HTR-8/SVneo (cell line): ENCODE results near the gene NTRK3.

Experiments
- DNase-seq: peaks from one replicate; pipeline ENCODE4 v3.0.0; 2011; ENCODE audit warnings: low spot score, mixed read lengths; ENCODE audit not compliant: insufficient read length
- FAIRE-seq: peaks from 2 replicates; lab custom pipeline; 2011; peaks lifted over from hg19 to GRCh38; lab: Jason Lieb, UNC

NTRK3 gene

GRCh38 chr15:88256279-88257230, at the start of gene NTRK3:
Gene NTRK3 (minus strand): TSS chr15:88256739. CDS start chr15:88256153, 586 bp downstream.
- FAIRE-seq (no peak), DNase-seq (no peak)

- DNase-seq (no peak), FAIRE-seq (no peak)
Measured at GRCh38 chr15:88303395-88303794, 46.9 kb upstream of the NTRK3 start.

DNA sequence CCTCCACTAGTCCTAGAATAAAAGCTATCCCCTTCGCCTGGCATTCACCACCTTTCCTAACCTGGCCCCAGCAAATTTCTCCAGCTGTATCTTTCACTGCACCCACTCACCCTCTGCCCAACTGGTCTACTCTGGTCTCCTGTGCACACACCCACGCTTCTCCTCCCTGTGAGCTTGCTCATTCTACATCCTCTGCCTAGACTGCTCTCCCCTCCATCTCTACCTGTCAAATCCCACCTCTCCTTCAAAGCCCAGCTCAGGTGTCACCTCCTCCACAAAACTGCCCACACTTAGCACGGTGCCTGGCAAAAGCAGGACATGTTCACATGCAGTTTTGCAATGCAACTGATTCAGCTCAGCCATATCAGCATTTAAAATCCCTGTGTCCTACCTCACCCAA, 45.8 kb upstream of the NTRK3 start:
- DNase-seq (no peak), FAIRE-seq (no peak)

DNA sequence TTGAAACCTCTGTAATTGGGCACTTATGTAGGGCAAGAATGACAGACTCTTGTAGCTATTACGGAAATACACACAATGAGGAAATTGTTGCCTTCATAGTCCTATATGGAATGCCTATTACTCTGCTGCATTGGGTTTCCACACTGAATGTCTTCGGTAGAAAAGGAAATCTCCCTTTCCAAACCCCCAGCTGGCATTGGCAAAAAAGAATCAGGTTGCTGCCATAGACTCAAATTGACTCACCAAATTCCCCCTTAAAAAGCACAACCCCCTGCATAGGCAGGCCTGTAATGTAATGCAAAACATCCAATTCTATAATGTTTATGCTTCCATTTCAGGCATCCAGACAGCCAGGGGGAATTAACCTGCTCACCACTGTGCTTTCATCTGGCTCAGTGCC, 44.8 kb upstream of the NTRK3 start:
- DNase-seq (no peak), FAIRE-seq (no peak)

- no peak for FAIRE-seq
- DNase-seq = no peak
Measured at GRCh38 chr15:88300861-88301260, 44.3 kb upstream of the NTRK3 start.

DNA sequence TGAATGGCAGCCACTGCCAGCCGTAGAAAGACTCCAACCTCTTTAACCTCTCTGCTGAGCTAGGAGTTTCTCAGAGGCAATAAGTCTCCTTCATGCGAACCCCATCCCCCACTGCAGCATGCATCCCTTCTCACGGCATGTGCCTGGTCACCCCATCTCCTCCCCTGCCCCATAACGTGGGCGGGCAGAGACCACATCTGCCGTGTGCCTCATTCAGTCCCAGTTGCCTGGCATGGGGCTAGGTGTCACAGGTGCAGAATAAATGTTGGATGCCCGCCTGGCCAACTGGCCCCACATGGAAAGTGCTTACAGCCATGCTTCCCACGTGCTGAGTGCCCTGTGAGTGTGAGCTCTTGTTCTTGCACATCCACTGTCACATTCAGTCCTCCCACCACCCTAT, 43.5 kb upstream of the NTRK3 start:
- DNase-seq = no peak
- no peak for FAIRE-seq

DNA sequence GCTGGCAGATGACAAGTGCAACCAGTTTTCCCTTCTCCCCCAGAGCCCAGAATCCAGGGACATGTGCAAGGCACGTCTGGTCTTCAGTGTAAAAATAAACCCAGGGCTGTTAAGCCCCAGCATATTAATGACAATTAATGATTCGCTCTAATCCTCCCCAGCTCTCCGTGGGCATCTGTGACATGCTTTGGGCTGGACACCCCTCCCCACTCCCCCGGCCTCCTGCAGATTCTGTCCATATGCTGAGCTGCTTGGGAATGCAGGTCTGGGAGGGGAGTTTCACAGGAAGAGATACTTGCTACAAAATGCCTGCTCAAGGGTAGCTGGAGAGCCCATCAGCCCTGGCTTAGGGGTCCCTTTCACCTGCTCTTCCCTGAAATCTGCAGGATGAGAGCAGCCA, 43.0 kb upstream of the NTRK3 start:
- no peak for FAIRE-seq
- DNase-seq = no peak

- FAIRE-seq = no peak
Measured at GRCh38 chr15:88288661-88289060, 32.1 kb upstream of the NTRK3 start.

DNA sequence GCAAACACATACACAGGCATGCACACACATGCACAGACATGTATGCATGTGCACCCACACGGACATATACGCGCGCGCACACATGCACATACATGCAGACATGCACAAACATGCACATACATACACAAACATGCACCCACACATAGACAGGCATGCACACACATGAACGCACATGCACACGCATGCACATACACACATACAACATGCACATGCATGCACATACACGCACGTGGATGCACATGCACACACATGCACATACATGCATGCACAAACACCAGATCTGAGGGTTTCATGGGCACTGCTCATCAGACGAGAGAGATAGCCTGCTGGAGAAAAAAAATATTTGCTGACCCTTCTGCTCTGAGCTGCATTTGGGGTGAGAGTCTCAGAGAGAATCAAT, 31.7 kb upstream of the NTRK3 start:
- FAIRE-seq = peak; percentile 85

More at GRCh38 chr15:88288661-88289060, 32.1 kb upstream of the NTRK3 start:
- DNase-seq = no peak

GRCh38 chr15:88284318-88284998, 27.9 kb upstream of the NTRK3 start:
- DNase-seq = no peak
- no peak for FAIRE-seq

More for the DNA sequence above, 31.7 kb upstream of the NTRK3 start:
- no peak for DNase-seq

GRCh38 chr15:88282614-88283013, 26.1 kb upstream of the NTRK3 start:
- DNase-seq = no peak
- no peak for FAIRE-seq

DNA sequence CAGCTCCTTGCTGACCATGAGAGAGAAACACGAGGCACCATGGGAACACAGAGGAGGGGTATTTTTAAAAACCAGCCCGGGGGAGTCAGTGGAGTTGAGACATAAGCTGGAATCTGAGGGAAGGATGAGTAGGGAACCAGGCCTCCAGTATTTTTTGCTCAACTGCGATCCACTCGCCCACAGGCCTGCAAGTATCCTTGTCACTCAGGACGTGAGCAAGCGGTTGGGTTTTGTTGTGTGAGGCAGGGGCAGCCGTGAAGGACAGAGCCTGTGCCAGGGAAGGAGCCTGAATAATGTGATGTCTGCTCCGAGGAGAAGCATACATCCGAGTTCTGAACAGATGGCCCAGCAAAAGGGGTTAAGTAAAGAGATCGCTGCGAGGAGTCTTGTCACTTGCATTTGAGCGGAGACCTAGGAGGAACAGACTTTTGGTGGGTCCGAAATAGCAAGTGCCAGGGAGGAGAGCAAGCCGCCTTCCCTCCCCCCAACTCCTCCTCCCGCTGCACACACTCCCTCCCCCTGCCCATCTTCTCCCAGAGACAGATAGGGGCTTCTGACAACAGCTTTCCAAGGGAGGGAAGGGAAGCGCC, 20.4 kb upstream of the NTRK3 start:
- no peak for DNase-seq
- no peak for FAIRE-seq

- DNase-seq = no peak
- no peak for FAIRE-seq
Measured at GRCh38 chr15:88275804-88276203, 19.3 kb upstream of the NTRK3 start.

GRCh38 chr15:88274553-88275460, 18.3 kb upstream of the NTRK3 start:
- peak; percentile 70 for DNase-seq
- peak; percentile 69 for FAIRE-seq

DNA sequence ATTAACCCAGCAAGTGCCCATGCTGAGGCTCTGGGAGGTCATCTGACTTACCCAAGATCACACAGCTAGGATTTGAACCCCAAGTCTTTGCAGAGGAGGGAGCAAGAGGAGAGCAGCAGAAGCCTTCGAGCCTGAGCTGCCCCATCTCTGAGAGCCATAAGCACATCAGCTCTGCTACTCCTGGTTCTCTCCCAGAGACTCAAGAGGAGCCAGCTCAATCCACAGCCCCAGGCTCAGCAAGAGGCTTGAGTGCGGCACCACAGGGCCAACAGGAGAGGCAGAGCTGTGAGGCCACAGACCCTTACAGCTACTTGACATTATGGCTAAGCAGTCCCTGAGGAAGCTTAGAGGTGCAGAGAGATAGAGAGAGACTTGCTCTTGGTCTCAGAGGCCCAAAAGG, 15.9 kb upstream of the NTRK3 start:
- no peak for DNase-seq
- no peak for FAIRE-seq

GRCh38 chr15:88269356-88270062, 13.0 kb upstream of the NTRK3 start:
- FAIRE-seq = no peak
- no peak for DNase-seq

DNA sequence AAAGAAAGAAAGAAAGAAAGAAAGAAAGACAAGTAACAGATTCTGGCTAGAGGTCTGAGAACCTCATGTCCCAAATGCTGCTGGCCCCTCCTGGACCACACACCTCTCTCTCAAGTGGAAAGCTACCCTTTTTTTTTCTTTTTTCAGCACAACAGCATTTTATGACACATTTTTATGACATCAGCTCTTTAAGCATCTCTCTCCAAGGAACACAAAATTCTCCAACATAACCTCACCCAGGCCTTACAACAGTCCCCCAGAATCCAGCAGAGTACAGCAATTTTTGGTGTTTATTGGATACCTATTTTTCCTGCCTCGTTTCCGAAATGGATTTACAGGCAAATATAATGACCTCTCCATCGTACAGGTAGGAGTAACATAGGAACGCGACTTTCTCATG, 11.2 kb upstream of the NTRK3 start:
- DNase-seq (no peak), FAIRE-seq (no peak)

- FAIRE-seq = no peak
Measured at GRCh38 chr15:88266170-88266569, 9.6 kb upstream of the NTRK3 start.

DNA sequence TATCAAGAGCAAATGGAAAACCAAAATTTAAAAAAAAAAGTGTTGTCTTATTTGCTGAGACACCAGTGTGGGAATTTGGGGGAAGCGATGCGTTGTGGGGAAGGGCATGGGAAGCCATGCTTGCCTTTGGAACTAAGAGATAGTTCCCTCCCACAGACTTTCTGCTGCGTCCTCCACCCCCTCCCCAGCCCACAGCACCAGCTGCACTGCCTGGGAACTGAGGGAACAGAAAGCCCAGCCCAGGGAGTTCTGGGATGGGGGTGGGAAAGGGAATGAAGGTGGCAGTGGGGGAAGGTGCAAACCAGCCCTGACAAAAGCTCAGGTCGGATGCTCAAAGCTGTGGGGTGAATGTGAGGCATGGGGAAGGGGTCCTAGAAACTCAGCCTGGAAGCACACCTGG, 8.1 kb upstream of the NTRK3 start:
- FAIRE-seq = no peak
- no peak for DNase-seq

More at GRCh38 chr15:88266170-88266569, 9.6 kb upstream of the NTRK3 start:
- DNase-seq = no peak
